Fibroblast of gingiva (primary cell): Measurements from ENCODE around the gene NUFIP1.
"Not testable (repeated sequence)": the region's sequence is repeated elsewhere in the genome, so short reads cannot be mapped to it uniquely, and the experiment has no call there.

Experiments
- DNase-seq: peaks from one replicate; pipeline ENCODE4 v3.0.0-alpha.2; 2011; ENCODE audit warnings: low read depth

The NUFIP1 gene

DNA sequence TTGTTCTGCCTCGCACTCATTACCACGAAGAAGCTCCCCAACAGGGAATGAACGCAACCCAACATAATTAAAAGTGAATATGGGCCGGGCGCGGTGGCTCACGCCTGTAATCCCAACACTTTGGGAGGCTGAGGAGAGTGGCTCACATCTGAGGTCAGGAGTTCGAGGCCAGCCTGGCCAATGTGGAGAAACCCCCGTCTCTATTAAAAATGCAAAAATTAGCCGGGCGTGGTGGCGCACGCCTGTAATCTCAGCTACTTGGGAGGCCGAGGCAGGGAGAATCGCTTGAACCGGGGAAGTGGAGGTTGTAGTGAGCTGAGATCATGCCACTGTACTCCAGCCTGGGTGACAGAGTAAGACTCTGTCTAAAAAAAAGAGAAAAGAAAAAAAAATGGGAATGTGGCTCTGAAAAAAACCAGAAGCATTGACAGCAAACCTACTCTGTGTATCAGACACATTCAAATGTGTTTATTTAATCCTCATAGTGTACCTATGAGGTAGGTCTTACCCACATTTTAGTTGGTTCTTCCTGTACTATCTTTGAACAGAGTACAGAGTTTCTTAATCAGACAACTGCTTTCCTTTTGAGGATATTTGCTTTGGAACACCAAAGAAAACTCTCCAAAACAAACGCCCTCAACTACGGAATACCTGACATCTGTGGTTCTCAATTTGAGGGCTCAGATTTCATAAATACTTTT, 70.0 kb downstream of the NUFIP1 start:
- no peak for DNase-seq

DNA sequence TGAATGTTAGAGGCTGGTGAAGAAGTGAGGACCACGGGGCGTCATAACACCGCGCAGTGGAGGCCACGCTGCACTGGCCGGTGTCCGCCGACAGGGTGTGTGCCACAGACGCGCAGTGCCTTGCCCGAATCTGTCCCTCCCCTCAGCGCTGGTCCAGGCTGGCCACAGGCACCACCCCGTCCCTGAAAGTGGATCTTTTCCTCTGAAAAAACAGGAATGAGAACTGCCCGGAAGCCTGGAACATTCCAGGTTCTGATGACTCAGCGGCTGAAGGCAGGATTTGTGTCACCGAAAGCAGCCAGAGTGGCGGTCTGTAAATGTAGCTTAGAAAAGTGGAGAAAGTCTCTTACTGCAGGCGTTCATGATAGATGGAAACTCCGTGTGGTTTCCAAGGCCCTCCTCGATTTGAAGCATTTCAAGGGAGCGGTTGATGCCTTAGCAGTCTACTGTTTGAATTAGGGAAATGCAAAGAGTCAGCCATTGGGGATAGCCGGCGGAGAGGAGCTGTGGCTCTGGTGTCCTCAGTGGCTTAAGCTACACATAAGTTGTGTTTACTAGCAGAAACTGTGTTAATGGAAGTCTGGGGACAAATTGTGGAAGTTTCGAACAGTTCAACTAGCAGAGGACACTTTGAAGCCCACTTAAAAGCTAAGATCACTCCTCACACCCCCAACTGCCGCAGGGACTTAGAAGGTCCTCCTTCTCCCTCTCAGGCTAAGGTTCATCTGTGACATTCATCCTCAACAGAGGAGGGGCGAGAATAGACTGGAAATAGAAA, 70.8 kb downstream of the NUFIP1 start:
- DNase-seq: peak; percentile 99

DNA sequence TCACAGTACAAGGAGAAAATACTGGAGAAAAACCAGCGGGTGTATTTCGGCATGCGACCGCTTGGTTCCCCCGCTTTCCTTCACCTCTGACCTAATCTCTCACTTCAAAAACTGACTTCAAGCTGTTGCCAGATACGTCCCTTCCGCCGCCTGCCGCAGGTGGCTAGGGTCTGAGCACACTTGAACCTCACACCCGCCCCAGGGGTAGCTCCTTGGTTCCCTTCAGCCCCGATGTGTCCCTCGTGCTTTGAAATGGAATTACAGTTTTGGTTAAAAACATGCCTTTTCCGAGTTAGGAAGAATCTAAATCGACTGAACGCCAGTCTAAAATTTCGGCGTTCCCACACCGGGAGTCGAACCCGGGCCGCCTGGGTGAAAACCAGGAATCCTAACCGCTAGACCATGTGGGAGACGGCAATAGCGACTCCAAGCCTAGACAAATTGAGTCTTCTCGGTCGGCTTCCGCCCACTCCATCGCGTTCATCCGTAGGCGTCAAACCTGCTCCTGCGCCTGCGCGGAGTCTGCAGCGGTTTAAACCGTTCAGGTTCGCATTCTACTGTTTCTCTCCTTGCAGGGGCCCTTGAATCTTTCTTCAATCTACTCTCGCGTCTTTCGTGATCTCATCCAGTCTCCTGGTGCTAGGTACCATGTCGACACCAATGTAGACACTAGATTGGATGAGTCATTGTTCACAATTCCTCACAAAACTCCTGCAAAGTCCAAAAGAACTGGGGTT, 71.5 kb downstream of the NUFIP1 start:
- DNase-seq: peak; percentile 96

DNA sequence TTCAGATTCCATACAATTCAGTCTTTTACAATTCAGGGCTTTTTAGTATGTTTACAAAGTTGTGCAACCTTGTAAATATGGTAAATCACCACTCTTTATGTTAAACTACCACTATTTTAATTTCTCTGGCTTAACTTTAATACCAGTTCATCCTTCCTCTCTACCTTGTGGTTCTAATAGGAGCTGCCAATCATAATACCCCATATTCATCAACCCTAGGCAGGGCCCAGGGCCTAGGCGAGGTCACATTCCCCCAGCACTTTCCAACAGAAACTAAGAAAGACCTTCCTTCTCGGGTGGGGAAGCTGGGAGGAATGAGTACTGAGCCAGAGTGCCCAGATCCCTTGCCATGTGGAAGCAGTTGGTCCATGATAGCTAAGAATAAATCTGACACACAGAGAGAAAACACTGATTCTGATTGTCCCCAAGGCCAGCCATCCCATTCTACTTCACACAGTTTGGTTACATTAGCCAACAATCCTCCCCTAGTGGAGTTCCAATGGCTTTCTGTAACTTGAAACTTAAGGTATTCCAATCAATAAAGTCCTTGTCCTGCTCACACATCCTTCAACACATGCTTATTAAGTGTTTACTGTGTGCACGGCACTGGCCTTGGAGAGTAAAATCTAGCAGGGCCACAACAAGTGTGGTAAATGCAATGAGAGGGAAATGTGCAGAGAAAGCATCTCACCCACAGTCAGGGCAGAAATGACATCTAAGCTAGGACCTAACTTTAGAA, 76.8 kb downstream of the NUFIP1 start:
- no peak for DNase-seq

DNA sequence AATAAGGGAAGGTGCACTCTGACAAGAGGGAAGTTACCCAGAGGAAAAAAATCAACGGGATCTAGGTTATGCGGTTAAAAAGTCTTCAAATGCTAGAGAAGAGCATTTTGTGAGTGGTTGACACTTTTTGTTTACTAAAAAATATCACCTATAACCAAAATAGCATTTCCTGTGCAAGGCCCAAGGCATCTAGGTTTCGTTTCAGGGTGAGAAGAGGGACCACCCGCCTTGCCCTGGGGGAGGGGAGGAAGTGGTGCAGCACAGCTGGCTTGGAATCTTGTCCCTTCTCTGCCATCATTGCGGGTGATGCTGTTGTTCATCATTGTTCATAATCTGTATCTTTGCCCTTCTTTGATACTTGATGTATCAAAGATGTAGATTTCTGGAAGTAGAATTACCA, 80.6 kb downstream of the NUFIP1 start:
- DNase-seq: no peak

DNA sequence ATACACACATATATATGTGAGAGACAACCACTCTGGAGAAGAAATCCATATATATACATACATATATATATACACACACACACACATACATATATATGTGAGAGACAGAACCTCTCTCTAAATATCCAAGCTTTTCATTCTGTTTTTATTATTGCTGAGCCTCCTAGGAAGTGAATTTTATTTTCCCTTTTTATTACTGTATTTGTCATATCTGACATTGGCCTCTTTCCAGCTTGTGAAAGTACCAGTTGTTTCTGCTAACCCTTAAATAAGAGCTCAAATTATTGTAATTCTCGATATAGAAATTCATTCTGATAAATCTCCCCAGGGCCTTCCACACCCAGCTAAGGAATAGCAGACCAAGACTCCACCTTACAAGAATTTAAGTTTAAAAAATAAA, 81.0 kb downstream of the NUFIP1 start:
- no peak for DNase-seq

DNA sequence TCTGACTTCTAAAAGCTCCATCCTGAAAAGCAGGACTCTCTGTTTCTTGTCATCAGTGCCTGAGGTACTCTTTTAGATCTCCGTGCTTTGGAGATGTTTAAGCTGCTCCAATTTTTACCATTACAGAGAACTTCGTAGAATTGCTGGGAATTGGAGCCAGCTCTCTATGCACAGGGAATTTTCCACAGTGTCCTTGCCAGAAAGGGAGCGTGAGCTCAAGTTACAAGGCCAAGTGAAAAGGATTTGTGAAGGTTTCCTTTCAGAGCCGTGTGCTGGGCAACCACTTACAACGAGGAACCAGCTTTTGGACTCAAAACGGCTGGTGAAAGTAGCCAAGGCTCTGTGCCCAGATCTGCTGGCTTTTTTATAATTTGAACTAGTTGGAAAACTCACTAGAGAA, 82.6 kb downstream of the NUFIP1 start:
- DNase-seq: peak; percentile 91

DNA sequence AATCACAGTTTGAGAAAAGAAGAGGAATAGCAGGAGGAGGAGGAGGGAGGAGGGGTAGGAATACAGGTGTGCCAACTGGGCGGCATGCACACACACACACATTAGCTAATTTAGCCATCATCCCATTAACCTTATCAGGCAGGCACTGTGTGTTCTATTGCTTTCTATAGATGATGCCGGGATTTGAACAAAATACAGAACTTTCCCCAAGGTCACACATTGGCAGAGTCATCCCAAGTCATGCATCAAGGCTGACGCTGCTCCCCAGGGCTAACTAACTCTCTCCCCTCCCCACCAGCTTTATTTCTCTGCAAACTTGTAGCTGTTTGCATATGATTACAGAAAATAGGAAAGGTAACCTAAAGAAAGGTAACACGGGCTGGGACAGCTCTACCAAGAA, 83.0 kb downstream of the NUFIP1 start:
- DNase-seq: no peak

DNA sequence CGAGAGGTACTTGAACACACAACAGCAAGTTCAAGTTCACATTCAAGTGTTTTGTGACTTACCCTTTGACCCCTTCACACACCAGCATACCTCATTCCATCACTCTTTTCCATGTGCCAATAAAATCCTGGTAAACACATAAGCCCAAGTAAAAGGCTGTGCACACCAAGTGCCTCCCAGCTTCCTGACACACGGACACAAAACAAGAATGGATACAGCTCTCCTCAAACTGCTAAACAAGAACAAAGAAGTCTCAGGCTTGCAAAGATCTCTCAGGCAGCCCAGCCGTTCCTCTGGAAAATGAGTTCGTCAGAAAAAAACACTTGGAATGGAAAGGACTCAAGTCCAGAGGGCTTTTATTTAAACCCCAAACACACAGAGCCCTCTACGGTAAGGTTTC, 83.7 kb downstream of the NUFIP1 start:
- peak; percentile 2 for DNase-seq

DNA sequence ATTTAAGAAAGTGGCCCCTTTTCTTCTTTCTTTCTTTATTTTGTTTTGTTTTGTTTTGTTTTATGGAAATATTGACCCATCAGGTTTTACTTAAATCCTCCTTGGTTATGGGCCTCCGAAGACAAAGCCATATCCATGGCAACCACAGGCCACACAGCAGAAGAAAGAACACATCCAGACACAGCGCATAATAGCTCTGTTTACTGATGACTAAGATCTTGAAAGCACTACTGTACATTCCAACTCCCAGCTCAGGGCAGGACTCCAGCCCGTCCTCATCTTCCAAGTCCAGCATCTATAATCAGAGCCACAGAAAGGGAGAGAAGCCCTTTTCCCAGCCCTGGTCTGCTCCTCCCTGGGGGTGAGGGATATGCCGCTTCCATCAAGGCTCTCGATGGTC, 84.3 kb downstream of the NUFIP1 start:
- peak; percentile 99 for DNase-seq

DNA sequence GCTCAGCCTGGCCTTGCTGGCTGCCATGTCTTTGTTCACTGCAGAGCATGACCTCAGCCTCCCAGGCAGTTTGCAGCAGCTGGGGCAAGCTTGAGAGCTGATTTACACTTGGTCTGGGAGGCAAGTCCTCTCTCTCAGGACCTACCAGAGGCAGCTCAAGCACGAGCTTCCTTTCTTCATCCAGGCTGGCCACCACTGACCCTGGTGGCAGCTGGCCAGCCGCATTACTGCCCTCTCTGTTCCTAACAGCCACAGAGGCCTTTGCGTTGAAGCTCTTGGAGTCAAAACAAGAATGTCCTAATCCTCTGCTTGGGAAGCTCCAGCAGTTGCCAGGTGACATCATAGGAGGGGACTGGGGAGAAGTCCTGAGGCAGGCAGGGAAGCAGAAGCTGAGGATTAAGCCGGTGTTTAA, 85.7 kb downstream of the NUFIP1 start:
- DNase-seq: peak; percentile 98

DNA sequence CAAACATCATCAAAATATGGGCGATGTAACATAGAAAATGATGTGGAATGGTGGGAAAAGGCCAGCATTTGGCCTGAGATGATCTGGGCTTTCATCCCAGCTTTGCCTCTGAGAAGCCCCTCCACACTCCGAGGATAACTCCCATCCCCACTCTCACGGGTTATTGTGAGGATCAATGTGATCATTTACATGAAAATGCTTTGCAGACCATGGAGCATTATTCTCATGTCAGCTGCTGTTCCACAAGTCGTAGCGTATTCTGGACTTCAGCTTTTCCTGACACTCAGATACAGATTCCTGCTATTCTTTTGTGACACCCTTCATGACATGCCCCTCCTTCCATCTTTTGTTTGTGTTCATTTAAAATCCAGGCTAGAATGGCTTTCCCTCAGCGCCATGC, 86.5 kb downstream of the NUFIP1 start:
- no peak for DNase-seq

DNA sequence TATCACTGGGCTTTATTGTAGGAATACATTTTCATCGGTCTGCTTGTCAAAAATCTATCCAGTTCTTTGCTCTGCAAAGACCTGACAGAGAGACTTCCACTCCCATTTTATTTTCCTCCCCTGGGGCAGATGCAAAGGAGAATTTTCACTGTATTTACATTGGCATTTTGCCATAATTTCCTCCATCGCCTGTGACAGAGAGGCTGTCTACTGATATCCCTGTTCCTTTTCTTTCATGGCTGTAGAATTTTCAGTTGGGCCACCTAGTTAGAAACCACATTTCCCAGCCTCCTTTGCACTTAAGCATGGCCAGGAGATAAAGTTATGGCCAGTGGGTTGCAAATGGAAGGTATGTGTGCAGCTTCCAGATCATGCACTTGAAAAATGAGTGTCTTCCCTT, 89.3 kb downstream of the NUFIP1 start:
- DNase-seq: no peak

DNA sequence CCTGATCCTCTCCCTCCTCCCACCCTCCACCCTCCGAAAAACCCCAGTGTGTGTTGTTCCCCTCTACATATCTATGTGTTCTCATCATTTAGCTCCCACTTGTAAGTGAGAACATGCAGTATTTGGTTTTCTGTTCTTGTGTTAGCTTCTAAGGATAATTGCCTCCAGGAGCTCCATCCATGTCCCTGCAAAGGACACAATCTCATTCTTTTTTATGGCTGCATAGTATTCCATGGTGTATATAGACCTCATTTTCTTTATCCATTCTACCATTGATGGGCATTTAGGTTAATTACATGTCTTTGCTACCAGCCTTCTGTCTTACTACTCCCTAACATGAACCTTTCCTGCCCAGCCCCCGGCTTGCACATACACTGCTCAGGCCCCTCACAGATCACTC, 91.0 kb downstream of the NUFIP1 start:
- not testable (repeated sequence) for DNase-seq

DNA sequence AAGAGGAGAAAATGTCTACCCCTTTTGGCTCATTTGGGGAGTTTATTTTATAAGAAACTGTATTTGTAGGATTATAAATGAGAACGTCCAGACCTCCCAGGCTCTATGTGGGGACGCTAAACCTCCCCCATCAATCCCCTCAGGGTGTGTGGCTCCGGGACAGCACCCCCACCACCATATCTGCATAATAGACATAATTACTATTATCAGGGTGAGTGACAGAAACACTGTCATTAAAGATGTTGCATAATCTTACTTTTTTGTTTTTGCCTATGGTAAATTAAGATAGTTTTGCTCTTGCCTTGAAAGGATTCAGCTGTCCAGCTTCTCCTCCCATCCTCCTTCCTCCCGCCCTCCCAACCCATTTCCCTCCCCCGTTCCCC, 93.3 kb downstream of the NUFIP1 start:
- DNase-seq: no peak

DNA sequence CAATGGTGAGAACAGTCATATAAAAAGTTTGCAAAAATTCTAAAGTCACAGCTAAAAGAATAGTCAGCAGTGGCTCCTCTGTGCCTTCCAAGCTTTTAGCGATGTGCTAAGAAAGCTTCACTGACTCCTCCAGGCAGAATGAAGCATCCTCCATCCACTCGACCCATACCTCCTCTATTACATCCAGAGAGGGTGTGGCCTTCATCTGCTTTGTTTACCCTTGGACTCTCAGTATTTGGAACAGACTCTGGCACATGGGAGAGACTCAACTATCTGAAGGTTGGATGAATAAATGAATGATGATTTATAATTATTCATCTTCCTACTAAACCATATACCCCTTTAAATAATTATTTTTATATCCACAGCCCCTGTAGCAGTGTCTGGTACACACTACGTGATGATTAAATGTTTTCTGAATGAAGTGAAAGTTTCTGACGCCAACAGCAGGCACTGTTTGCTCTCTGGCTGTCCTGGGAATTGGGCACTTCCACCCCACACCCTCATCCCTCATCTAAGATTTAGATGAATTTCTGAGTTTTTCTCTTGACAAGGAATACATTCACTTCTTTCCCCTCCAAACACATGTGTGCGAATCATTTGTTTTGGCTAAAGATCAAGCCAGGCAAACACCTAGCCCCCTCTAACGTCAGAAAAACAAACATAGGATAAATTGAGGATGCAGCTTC, 93.9 kb downstream of the NUFIP1 start:
- no peak for DNase-seq

DNA sequence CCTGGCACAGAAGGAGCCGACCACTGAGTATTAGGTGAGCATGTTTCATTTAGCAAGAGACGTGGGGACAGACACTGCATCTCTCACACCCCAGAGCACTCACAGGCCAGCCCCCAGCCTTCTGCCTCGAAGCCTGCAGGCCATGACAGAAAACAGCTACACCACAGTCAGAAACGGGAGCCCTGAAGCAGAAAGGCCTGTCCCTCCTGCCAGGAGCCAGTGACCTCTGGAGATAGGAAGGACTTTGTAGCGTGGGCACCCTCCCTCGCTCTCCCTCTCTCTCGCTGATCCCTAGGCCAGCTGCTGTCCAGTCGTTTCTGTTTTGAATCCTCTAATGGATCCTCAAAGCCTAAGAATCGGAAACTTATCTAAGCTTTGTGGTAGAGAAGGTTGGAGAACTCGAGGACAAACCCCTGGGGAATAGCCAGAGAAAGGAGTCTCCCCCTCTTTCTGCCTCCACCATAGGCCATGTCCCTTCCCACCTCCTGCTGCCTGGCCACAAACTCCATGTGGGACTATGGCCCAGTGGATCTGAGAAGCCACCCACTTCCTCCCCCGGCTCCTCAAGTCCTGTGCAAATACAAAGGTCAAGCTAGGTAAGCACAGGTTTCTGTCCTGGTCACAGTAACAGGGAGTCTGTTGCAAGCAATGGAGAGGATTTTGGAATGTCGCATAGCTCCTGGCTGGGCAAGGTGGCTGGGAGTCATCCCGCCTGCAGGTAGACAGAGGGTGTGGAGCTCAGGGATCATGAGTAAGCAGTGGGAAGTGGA, 95.1 kb downstream of the NUFIP1 start:
- no peak for DNase-seq
